HEK293 (cell line): ENCODE results near the gene TIAM2.
"Not testable (repeated sequence)": the region's sequence is repeated elsewhere in the genome, so short reads cannot be mapped to it uniquely, and the experiment has no call there.

Experiments used
- CTCF ChIA-PET: fragments of 350-600 bp; formaldehyde crosslinking; extraction: SDS; loops from one replicate; lab custom pipeline; 2021; ENCODE audit warnings: antibody characterized with exemption; lab: Yijun Ruan, JAX
- POLR2A ChIA-PET: fragments of 300-600 bp; formaldehyde crosslinking; extraction: SDS; loops from one replicate; lab custom pipeline; 2020; ENCODE audit warnings: antibody characterized with exemption, inconsistent platforms; lab: Yijun Ruan, JAX
- H3K27ac ChIP-seq: fragments of 200-500 bp; sonication (Bioruptor generic); 2 replicates; pipeline ENCODE4 v1.5.1; 2014; ENCODE audit warnings: low read depth, low read length, control low read depth, inconsistent platforms; ENCODE audit errors: extremely low read depth
- H3K36me3 ChIP-seq, 2 experiments: fragments of 200-500 bp in 1 of 2; sonication (Bioruptor generic) in 1 of 2; 1 replicate in 1 of 2; 2 replicates in 1 of 2; pipeline ENCODE4 v1.5.1; 2014 to 2017; ENCODE audit warnings: inconsistent platforms in 2 of 2, low read length in 2 of 2; ENCODE audit not compliant: control insufficient read depth in 2 of 2, insufficient read depth in 1 of 2
- H3K4me1 ChIP-seq: fragments of 200-500 bp; sonication (Bioruptor generic); 2 replicates; pipeline ENCODE4 v1.5.1; 2014; ENCODE audit warnings: mild to moderate bottlenecking, low read length, inconsistent platforms; ENCODE audit not compliant: control insufficient read depth, insufficient read depth
- H3K4me3 ChIP-seq: 2 replicates; pipeline ENCODE4 v1.5.1; 2011; ENCODE audit warnings: low read depth, mild to moderate bottlenecking, control low read depth, low read length, moderate library complexity
- H3K9me3 ChIP-seq: fragments of 200-500 bp; sonication (Bioruptor generic); 2 replicates; pipeline ENCODE4 v1.5.1; 2014; ENCODE audit warnings: low read depth, low read length, inconsistent platforms; ENCODE audit not compliant: control insufficient read depth, insufficient read depth
- ATF2 ChIP-seq: fragments of 450-650 bp; formaldehyde crosslinking; IDR thresholded peaks from 2 replicates; pipeline ENCODE4 v1.5.1; 2016; ENCODE audit warnings: missing biosample characterization, missing genetic modification characterization, low read depth
- BCL11A ChIP-seq: fragments of 450-650 bp; formaldehyde crosslinking; IDR thresholded peaks from 2 replicates; pipeline ENCODE4 v1.5.1; 2016; ENCODE audit warnings: low read depth, missing biosample characterization, missing genetic modification characterization
- BCL11B ChIP-seq: fragments of 450-650 bp; formaldehyde crosslinking; IDR thresholded peaks from 2 replicates; pipeline ENCODE4 v1.5.1; 2016; ENCODE audit warnings: low read depth, missing biosample characterization, missing genetic modification characterization
- GLIS2 ChIP-seq: fragments of 450-650 bp; formaldehyde crosslinking; IDR thresholded peaks from 2 replicates; pipeline ENCODE4 v1.5.1; 2016; ENCODE audit warnings: missing biosample characterization, missing genetic modification characterization
- HOXA7 ChIP-seq: sonication (generic); formaldehyde crosslinking; IDR thresholded peaks from 2 replicates; pipeline ENCODE4 v1.8.1; 2022; ENCODE audit warnings: missing genetic modification reagents, borderline replicate concordance
- KLF17 ChIP-seq: fragments of 450-650 bp; formaldehyde crosslinking; IDR thresholded peaks from 2 replicates; pipeline ENCODE4 v1.5.1; 2016; ENCODE audit warnings: missing biosample characterization, missing genetic modification characterization
- MYNN ChIP-seq: fragments of 450-650 bp; formaldehyde crosslinking; IDR thresholded peaks from 2 replicates; pipeline ENCODE4 v1.5.1; 2016; ENCODE audit warnings: missing biosample characterization, missing genetic modification characterization, borderline replicate concordance
- PRDM10 ChIP-seq: fragments of 450-650 bp; formaldehyde crosslinking; IDR thresholded peaks from 2 replicates; pipeline ENCODE4 v1.5.1; 2016; ENCODE audit warnings: missing biosample characterization, missing genetic modification characterization
- PRDM4 ChIP-seq: fragments of 450-650 bp; formaldehyde crosslinking; IDR thresholded peaks from 2 replicates; pipeline ENCODE4 v1.5.1; 2017; ENCODE audit warnings: missing biosample characterization, missing genetic modification characterization
- SP7 ChIP-seq: fragments of 450-650 bp; formaldehyde crosslinking; IDR thresholded peaks from 2 replicates; pipeline ENCODE4 v1.5.1; 2016; ENCODE audit warnings: missing biosample characterization, missing genetic modification characterization
- YY2 ChIP-seq: fragments of 450-650 bp; formaldehyde crosslinking; IDR thresholded peaks from 2 replicates; pipeline ENCODE4 v1.5.1; 2016; ENCODE audit warnings: missing biosample characterization, missing genetic modification characterization
- ZBTB6 ChIP-seq: fragments of 450-650 bp; formaldehyde crosslinking; IDR thresholded peaks from 2 replicates; pipeline ENCODE4 v1.5.1; 2017; ENCODE audit warnings: missing biosample characterization, missing genetic modification characterization
- ZNF488 ChIP-seq: fragments of 450-650 bp; formaldehyde crosslinking; IDR thresholded peaks from 2 replicates; pipeline ENCODE4 v1.5.1; 2016; ENCODE audit warnings: missing biosample characterization, missing genetic modification characterization
- ZNF558 ChIP-seq: fragments of 450-650 bp; formaldehyde crosslinking; IDR thresholded peaks from 2 replicates; pipeline ENCODE4 v1.5.1; 2016; ENCODE audit warnings: missing biosample characterization, missing genetic modification characterization
- ZNF629 ChIP-seq: fragments of 450-650 bp; formaldehyde crosslinking; IDR thresholded peaks from 2 replicates; pipeline ENCODE4 v1.5.1; 2017; ENCODE audit warnings: missing biosample characterization, missing genetic modification characterization
- ZNF658 ChIP-seq: fragments of 450-650 bp; formaldehyde crosslinking; IDR thresholded peaks from 2 replicates; pipeline ENCODE4; 2016; ENCODE audit warnings: missing biosample characterization, missing genetic modification characterization
- ZNF707 ChIP-seq: fragments of 450-650 bp; formaldehyde crosslinking; IDR thresholded peaks from 2 replicates; pipeline ENCODE4 v1.5.1; 2016; ENCODE audit warnings: missing biosample characterization, missing genetic modification characterization
- ZSCAN16 ChIP-seq: fragments of 450-650 bp; formaldehyde crosslinking; IDR thresholded peaks from 2 replicates; pipeline ENCODE4 v1.5.1; 2016; ENCODE audit warnings: missing biosample characterization, missing genetic modification characterization
- ZSCAN18 ChIP-seq: fragments of 450-650 bp; formaldehyde crosslinking; IDR thresholded peaks from 2 replicates; pipeline ENCODE4 v1.5.1; 2016; ENCODE audit warnings: missing biosample characterization, missing genetic modification characterization

The TIAM2 gene

GRCh38 chr6:155117785-155118184 is 122.7 kb downstream of the TIAM2 start (continued):
- TF ChIP-seq BCL11B (tag by site-specific recombination): no peak
- TF ChIP-seq ZNF488 (tag by site-specific recombination): no peak
- TF ChIP-seq ZNF707 (tag by site-specific recombination): no peak
- TF ChIP-seq ZNF629 (tag by site-specific recombination): no peak
- TF ChIP-seq GLIS2: no peak
- TF ChIP-seq PRDM10 (tag by site-specific recombination): no peak

GRCh38 chr6:155119201-155119600 is 124.1 kb downstream of the TIAM2 start:
- POLR2A ChIA-PET, H3K4me3 ChIP-seq, H3K9me3 ChIP-seq, H3K4me1 ChIP-seq, CTCF ChIA-PET, H3K27ac ChIP-seq, H3K36me3 ChIP-seq: not testable (repeated sequence)

GRCh38 chr6:155120034-155120433 is 124.9 kb downstream of the TIAM2 start:
- Histone ChIP-seq H3K4me1 (no peaks in the 10 kb centered on the region), H3K9me3 (no peaks in the 10 kb centered on the region), H3K36me3 (no peaks in the 10 kb centered on the region), H3K27ac (no peak overlapping the region), H3K4me3 (no peak overlapping the region)
- CTCF ChIA-PET: no interaction called here
- POLR2A ChIA-PET: no interaction called here
- TF ChIP-seq YY2 (tag by site-specific recombination): no peak
- TF ChIP-seq SP7 (tag by site-specific recombination): no peak
- no peak for TF ChIP-seq PRDM4 (tag by site-specific recombination)
- TF ChIP-seq KLF17 (tag by site-specific recombination): no peak
- TF ChIP-seq MYNN (tag by site-specific recombination): no peak
- TF ChIP-seq ZSCAN18 (tag by site-specific recombination): no peak
- TF ChIP-seq ZSCAN16 (tag by site-specific recombination): no peak
- no peak for TF ChIP-seq BCL11A (tag by site-specific recombination)
- TF ChIP-seq HOXA7: no peak
- no peak for TF ChIP-seq ZNF658 (tag by site-specific recombination)
- no peak for TF ChIP-seq ZNF558
- no peak for TF ChIP-seq ATF2 (tag by site-specific recombination)
- no peak for TF ChIP-seq ZBTB6 (tag by site-specific recombination)
